ENCODE measurements around the gene STK11IP. TPM values are rescaled to one million over a fixed set of nuclear protein-coding genes. Genes with fewer than 3 reads are reported as not detected.

STK11IP gene
- total and polyA plus RNA-seq, 2 donors (not counting 1 experiment from before 2014, with no cell fraction given) = 46.8 to 55.6 TPM

DNA sequence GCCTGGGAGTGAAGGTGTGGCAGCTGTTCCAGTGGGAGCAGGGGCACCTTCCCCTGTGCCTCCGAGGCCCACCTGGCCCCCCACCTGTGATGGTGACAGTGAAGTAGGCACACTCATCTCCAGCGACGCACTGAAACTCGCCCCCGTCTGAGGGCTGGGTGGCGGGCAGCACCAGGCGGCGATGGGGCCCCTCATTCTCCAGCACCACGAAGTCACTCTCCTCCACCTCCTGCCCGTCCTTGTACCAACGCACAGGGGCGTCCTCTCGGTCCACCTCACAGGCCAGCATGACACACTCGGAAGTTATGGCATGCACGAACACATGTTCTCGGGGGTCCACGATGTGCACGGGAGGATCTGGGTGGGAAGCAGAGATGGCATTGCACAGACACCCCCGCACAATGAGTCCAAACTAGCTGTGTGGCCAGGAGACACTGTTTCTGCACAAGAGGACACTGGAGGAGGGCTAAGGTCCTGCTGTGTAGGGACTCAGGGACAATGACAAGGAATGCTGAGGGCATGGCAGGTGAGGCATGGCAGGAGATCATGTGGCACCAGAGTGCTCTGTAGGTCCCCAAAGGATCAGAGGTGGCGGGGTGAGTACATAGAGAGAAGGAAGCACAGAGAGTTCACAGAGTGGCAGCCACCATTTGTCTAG, 34.3 kb upstream of the STK11IP start:
- no peak overlapping the region for H3K9ac ChIP-seq (ENCODE audit: low read length)
- Mint-ChIP-seq H3K27me3 (peaks cover 42% of the 10 kb centered on the region), H3K4me1 (no peaks in the 10 kb centered on the region), H3K9me3 (ENCODE audit: insufficient read depth) (no peaks in the 10 kb centered on the region), H3K27ac (no peak overlapping the region), H3K4me3 (no peak overlapping the region)
- H4K20me1 ChIP-seq (ENCODE audit: control insufficient read depth, insufficient read depth, low read length, poor library complexity, severe bottlenecking) = no peaks in the 10 kb centered on the region
- CTCF ChIA-PET = interaction anchor here (1.3 kb wide), 1 partner anchor 20 kb away, joined by 3 read pairs; the partner anchor contains the start of gene CHPF
- H2AFZ ChIP-seq (ENCODE audit: insufficient read depth, low read depth, low read length, poor library complexity, severe bottlenecking) = no peak overlapping the region
- peaks cover 0 to 8% (median 0%) of the 10 kb centered on the region in 4 experiments for H3K27me3 ChIP-seq (replicated peaks in 1 of 4; ENCODE audit: control extremely low read depth in 1 of 4, control insufficient read depth in 3 of 4, insufficient read depth in 4 of 4, low read length in 3 of 4)
- H3K27ac ChIP-seq (ENCODE audit: low read length in 2 of 2) = no peak overlapping the region
- no peaks in the 10 kb centered on the region for H3K36me3 ChIP-seq (replicated peaks in 1 of 2; ENCODE audit: control extremely low read depth in 1 of 2, control insufficient read depth in 1 of 2, extremely low read depth in 1 of 2, insufficient read depth in 2 of 2, low read length in 1 of 2)
- ATAC-seq (ENCODE audit: low read depth) (no peak), DNase-seq (no peak)
- H3K4me2 ChIP-seq (replicated peaks; ENCODE audit: low read depth, low read length, poor library complexity, severe bottlenecking) = no peak overlapping the region
- H3K79me2 ChIP-seq (ENCODE audit: control insufficient read depth, insufficient read depth, low read length) = no peaks in the 10 kb centered on the region
- intact Hi-C loops (cut with micrococcal nuclease) = no loop called here
- H3K4me1 ChIP-seq (ENCODE audit: control insufficient read depth in 2 of 2, insufficient read depth in 2 of 2, low read length in 2 of 2) = no peaks in the 10 kb centered on the region
- TF ChIP-seq, protein P1, sequence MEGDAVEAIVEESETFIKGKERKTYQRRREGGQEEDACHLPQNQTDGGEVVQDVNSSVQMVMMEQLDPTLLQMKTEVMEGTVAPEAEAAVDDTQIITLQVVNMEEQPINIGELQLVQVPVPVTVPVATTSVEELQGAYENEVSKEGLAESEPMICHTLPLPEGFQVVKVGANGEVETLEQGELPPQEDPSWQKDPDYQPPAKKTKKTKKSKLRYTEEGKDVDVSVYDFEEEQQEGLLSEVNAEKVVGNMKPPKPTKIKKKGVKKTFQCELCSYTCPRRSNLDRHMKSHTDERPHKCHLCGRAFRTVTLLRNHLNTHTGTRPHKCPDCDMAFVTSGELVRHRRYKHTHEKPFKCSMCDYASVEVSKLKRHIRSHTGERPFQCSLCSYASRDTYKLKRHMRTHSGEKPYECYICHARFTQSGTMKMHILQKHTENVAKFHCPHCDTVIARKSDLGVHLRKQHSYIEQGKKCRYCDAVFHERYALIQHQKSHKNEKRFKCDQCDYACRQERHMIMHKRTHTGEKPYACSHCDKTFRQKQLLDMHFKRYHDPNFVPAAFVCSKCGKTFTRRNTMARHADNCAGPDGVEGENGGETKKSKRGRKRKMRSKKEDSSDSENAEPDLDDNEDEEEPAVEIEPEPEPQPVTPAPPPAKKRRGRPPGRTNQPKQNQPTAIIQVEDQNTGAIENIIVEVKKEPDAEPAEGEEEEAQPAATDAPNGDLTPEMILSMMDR (IDR thresholded peaks at IDR 0.05) = no peak
- no peak for TF ChIP-seq EZH2 (IDR thresholded peaks at IDR 0.05; ENCODE audit: borderline replicate concordance, insufficient read depth, low read depth, low read length, poor library complexity, severe bottlenecking)
- H3K9me3 ChIP-seq (ENCODE audit: control extremely low read depth in 1 of 3, control insufficient read depth in 2 of 3, insufficient read depth in 1 of 3, low read length in 2 of 3) = peaks cover 0 to 3% (median 0%) of the 10 kb centered on the region in 3 donors
- POLR2A ChIA-PET = no interaction called here
- no peak overlapping the region for H3K4me3 ChIP-seq (ENCODE audit: control extremely low read depth in 1 of 5, extremely low read depth in 1 of 5, insufficient read depth in 1 of 5, low read depth in 2 of 5, low read length in 4 of 5)
- WGBS (ENCODE audit: insufficient coverage) = 93% methylated on average over 18 of the region's 20 CpGs
